ENCODE data around the gene ZNRF1.

GRCh38 chr16:75068085-75069031 lies 69.5 kb downstream of the ZNRF1 start:
- TF ChIP-seq ZFP30 (CRISPR knock-in tag; IDR thresholded peaks at IDR 0.05) (no peak), BACH2 (CRISPR knock-in tag; IDR thresholded peaks at IDR 0.05; ENCODE audit: borderline replicate concordance) (no peak), PATZ1 (CRISPR knock-in tag; IDR thresholded peaks at IDR 0.05; ENCODE audit: borderline replicate concordance) (no peak), ZNF70 (CRISPR knock-in tag; IDR thresholded peaks at IDR 0.05) (no peak), GLIS3 (CRISPR knock-in tag; IDR thresholded peaks at IDR 0.05) (no peak), ZNF8 (CRISPR knock-in tag; IDR thresholded peaks at IDR 0.05) (no peak)

Data from SK-N-SH treated with all-trans-retinoic acid at 6 μM for 48 hours (cell line).